Activated CD8-positive, alpha-beta memory T cell treated with anti-CD3 and anti-CD28 coated beads for 48 hours (primary cell): ENCODE data around the gene PPP5C.
"Not testable (repeated sequence)": the region's sequence is repeated elsewhere in the genome, so short reads cannot be mapped to it uniquely, and the experiment has no call there.

ENCODE experiments used
- DNase-seq, 3 experiments: peaks; one replicate each; pipeline ENCODE4 v3.0.0-alpha.2; 2020; ENCODE audit warnings: low read depth in 2 of 3, low spot score in 2 of 3

PPP5C gene

GRCh38 chr19:46407856-46408663, 61.2 kb downstream of the PPP5C start:
- no peak for DNase-seq

GRCh38 chr19:46408664-46409039, 61.8 kb downstream of the PPP5C start:
- no peak for DNase-seq

GRCh38 chr19:46409191-46409590, 62.3 kb downstream of the PPP5C start:
- DNase-seq, result no peak

- no peak for DNase-seq
Observed at GRCh38 chr19:46410205-46411087, 63.6 kb downstream of the PPP5C start.

GRCh38 chr19:46411088-46411924, 64.4 kb downstream of the PPP5C start:
- DNase-seq, result no peak

GRCh38 chr19:46411925-46412649, 65.2 kb downstream of the PPP5C start:
- no peak for DNase-seq

- DNase-seq, result no peak
Observed at GRCh38 chr19:46412650-46413261, 65.9 kb downstream of the PPP5C start.

- no peak for DNase-seq
Observed at GRCh38 chr19:46413262-46414031, 66.6 kb downstream of the PPP5C start, which contains the start of gene CCDC8. TSS of gene CCDC8 (minus strand) at chr19:46413564. CDS start at chr19:46412810, 754 bp downstream.

- not testable (repeated sequence) for DNase-seq
Observed at GRCh38 chr19:46414899-46415298, 68.0 kb downstream of the PPP5C start.

GRCh38 chr19:46415804-46416709, 69.2 kb downstream of the PPP5C start:
- DNase-seq, result not testable (repeated sequence)

- no peak for DNase-seq
Observed at GRCh38 chr19:46420056-46420455, 73.2 kb downstream of the PPP5C start.

- no peak for DNase-seq
Observed at GRCh38 chr19:46422344-46422743, 75.5 kb downstream of the PPP5C start.

- DNase-seq, result no peak
Observed at GRCh38 chr19:46423188-46423587, 76.3 kb downstream of the PPP5C start.

GRCh38 chr19:46426035-46426505, 79.2 kb downstream of the PPP5C start:
- no peak for DNase-seq

- peak in 2 of 3 experiments; percentile 27 to 33 for DNase-seq
Observed at GRCh38 chr19:46426506-46427162, 79.7 kb downstream of the PPP5C start.

GRCh38 chr19:46427518-46428045, 80.7 kb downstream of the PPP5C start:
- no peak for DNase-seq
